Activated CD4-positive, alpha-beta T cell treated with anti-CD3 and anti-CD28 coated beads, Interleukin-2, amount 50 U/mL, for 1 hour (primary cell): ENCODE data around the gene ULBP1.
"Not testable (repeated sequence)": the region's sequence is repeated elsewhere in the genome, so short reads cannot be mapped to it uniquely, and the experiment has no call there.

Source experiments
- DNase-seq: peaks from one replicate; pipeline ENCODE4 v3.0.0-alpha.2; 2020

Gene ULBP1

DNA sequence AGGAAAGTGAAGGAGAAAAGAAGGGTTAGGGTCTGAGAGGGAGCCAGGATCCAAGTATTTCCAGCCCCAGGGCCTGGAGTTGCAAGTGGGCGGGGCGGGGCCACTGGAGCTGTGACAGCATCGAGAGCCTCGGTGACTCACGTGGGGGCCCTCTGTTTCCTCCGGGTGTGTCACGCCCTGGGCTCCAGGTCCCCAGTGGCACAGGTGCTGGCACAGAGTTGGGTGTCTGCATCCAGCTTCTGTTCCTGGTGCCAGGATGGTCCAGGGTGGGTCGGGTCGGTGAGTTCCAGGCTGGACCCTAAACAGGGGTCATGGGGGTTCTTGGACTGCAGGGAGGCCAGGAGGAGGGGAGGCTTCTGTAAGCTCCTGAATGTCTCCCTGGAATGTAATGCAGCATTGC is 44.8 kb downstream of the ULBP1 start:
- no peak for DNase-seq

- not testable (repeated sequence) for DNase-seq
Observed at GRCh38 chr6:150012846-150013784, 49.4 kb downstream of the ULBP1 start.

- not testable (repeated sequence) for DNase-seq
Observed at GRCh38 chr6:150013785-150014622, 50.3 kb downstream of the ULBP1 start.

DNA sequence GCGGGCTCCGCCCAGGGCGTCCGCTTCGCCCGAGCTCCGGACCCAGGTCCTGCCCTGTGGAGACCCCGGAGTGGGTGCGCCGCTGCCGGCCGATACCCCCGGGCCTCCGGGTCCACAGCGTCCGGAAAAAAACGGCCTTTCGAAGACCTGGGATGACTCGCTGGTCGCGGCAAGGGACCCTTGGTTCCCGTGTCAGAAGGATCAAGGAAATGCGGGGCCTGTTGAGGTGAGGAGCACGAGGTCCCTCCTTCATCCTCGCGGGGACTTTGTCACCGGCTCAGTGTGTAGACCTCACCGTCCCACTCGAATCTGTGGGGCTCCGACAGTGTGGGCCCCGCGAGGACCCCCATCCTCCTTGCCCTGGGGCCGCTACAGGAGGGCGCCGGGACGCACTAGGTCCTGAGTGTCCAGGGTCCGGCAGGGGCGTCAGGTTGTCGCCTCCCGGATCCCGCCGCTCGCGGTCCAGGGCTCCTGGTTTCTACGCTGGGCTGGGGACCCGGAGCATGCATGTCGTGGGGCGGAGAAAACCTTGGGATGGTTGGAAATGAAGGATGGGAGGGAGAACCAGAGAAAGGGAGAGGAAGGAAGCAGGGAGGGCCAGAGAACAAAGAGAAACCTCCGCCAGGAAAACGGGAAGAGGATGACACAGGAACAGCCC is 51.0 kb downstream of the ULBP1 start:
- not testable (repeated sequence) for DNase-seq

DNA sequence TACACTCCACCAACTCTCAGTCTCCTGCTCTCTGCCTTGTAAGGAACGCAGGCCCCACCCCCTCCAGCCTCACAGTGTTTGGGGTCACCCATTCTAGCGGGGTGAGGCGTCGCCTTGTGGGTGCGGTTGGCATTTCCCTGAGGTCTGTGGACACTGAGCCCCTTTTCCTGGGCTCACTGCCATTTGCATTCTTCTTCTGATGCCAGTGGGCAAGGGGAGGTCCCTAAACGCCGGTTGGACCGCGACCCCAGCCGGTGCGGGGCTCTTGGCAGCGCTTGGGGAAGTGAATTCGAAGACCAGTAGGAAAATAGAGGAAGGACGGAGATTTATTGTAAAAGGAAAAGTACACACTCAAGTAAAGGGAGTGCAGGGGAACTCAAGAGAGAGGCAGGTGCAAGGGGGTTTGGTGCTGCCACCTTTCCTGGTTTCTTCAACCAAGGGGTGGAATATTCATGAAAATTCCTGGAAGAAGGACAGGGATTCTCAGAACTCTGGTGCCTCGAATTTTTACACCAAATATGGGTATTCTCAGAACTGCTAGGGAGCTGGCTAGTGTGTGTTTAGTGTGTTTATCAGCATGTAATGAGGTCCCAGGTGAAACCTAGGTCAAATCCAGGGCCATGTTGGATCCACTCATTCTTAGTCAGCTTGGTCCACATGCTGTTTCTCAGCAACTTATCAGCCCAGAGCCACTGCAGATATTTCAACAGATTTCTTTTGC is 51.7 kb downstream of the ULBP1 start:
- not testable (repeated sequence) for DNase-seq

DNA sequence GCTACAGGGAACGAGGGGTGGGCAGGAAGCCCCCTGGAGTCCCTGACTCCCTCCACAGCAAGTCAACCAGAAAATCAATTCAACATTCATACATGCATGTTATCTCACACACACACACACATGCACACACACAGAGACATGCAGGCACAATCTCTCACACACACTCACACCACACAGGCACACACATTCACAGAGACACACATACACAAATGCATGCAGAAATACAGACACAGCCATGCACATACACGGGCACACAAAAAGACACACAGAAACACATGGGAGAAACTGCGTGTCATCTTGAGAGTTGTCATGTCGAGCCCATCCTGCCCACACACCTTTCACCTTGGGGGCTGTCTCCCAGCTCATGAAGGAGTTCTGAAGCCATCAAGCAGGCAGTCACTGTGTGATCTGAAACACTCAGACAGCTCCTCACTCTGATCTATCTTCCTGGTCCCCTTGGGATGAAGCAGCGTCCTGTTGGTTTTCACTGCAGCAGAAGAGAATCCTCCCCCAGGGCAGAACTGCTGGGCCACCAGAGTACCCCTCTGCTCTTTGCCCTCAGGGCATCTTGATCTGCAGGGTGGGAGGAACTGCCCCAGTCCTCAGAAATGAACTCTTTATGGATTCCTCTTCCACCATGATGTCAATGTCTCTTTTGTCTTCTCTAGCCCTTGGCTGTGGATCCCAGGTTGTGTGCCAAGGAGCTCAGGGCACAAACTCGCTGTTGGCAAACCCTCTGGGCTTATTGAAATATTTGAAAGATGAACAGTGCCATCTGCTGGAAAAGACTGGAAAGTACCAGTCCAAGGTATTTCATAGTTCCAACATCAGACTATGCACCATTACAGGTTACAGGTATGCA is 52.8 kb downstream of the ULBP1 start:
- DNase-seq = peak; percentile 39

- not testable (repeated sequence) for DNase-seq
Observed at GRCh38 chr6:150017186-150017521, 53.4 kb downstream of the ULBP1 start.

DNA sequence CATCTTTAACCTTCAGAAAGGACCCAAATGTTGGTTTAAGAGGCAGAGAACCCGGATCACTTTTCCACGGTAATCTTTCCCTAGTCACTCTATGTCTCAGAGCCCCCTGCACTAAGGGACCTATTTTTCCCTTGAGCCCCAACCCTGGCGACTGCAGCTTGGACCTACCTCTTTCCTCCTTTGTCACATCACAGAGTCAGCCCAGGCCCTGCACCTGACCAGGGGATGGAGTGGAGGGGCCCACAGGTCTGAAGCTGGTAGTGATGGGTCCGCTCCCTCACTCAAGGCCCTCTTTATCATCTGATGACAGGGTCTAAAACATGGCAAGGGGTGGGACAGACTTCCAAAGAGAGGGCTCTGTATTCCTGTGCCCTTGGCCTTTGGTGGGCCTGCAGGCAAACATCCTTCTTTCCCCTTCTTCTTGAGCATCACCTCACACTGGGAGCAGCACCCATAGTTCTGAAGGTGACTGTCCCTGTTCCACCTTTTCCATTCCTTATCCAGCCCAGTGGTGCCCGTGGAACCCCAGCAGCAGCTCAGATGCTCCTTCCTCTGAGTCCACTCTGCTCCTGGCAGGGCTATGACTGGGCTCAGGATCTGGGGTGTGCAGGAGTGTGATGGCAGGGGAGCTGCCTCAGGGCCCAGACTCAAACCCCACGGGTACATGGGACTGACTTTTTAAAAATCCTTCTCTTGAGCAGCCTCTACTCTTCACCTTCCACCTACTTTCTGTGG is 55.3 kb downstream of the ULBP1 start:
- DNase-seq = no peak

DNA sequence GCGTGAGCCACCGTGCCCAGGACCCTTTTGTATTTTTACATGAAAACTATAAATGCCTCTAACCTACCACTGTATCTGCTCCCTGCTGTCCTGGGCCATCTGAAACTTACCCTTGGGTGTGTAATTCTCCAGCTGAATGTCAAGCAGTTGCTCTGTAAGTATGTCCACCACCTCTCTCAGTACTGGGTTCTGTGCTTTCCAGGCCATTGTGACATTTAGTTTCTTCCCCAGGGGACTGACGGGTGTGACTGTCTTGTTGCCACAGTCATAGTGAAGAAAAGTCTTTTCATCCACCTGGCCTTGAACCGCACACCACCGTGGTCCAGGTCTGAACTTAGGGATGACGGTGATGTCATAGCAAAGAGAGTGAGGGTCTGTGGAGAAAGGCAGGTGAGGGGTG is 58.1 kb downstream of the ULBP1 start:
- DNase-seq = not testable (repeated sequence)
